HG02943 (cell line): Measurements from ENCODE around the gene RERE.
A peak's percentile ranks its signal among the peaks of the same experiment; 100 is the strongest.

Source experiments
- ATAC-seq: cut with Tn5 transposase; IDR thresholded peaks from one replicate; pipeline ENCODE4 v1.9.1; 2021; ENCODE audit warnings: mild to moderate bottlenecking, low read depth, moderate library complexity; ENCODE audit not compliant: unreplicated experiment

Gene RERE

DNA sequence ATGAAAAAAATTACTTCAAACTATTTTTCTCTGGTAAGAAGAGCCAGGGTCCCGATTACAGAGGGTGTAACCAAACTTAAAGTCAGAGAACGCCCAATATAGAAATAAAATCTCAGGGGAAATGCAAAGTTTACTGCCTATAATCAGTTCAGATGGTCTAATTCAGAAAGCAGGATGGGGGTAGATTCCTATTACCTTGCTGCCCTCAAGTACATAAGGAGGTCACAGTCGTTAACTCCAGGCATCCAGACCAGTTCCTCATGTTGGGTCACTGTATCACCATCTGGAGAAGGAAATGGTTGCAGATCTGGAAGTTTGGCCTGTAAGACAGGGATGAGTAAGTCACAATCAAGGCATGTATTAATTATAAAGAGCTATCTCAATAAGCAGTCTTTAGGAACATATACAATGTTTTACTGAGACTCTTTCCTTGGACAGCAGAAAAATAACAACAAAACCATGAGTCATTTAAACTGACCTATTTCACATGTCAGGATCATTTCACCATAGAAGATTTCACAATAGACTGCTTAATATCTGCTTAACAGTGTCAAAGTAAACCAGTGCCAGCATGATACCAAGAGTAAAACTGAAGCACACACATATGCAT, 320.1 kb downstream of the RERE start:
- no peak for ATAC-seq

DNA sequence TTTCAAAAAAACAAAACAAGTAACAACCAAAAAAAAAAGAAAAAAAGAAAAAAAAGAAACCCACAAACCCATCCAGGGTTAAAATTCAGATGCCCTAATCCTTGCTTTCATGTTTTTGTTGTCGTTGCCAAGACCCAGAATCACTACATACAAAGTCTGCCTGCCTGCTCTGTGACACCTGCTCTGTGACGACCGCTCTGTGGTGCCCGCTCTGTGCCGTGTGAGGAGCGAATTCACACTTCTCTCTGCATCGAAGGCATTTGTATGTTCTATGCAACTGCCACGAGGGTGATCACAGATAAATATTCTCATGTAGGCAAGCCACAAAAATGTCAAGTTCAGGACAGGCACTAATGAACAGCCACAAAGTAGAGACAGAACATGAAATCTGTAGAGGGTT, 321.0 kb downstream of the RERE start:
- no peak for ATAC-seq

DNA sequence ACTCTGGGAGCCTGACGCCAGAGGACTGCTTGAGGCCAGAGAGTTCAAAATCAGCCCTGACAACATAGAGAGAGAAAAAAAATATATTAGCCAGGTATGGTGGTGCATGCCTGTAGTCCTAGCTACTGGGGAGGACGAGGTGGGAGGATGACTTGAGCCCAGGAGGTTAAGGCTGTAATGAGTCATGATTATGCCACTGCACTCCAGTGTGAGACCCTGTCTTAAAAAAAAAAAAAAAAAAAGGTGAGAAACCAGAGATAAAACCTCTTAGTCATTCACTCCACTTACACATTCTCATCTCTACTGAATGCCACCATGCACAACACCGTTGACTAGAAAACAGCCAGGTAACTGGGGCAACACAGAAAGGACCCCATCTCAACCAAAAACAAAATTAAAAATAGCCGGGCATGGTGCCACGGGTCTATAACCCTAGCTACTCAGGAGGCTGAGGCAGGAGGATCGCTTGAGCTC, 321.5 kb downstream of the RERE start:
- ATAC-seq, result no peak

DNA sequence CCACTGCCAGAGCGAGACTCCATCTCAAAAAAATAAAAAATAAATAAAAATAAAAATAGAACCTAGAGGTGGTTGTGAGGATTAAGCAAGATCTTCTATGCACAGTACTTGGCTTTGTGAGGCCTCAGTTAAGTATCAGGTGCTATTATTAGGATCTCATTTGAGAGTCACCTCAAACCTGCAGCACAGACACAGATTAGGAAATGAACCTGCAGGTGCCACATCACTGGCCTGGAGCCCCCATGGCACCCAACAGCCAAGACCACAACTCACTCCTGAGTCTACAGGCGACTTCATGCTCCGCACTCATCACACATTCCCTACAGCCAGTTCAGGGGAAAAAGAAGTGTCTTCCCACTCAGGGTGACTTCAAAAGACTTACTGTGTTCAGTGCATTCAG, 322.8 kb downstream of the RERE start:
- ATAC-seq, result no peak

DNA sequence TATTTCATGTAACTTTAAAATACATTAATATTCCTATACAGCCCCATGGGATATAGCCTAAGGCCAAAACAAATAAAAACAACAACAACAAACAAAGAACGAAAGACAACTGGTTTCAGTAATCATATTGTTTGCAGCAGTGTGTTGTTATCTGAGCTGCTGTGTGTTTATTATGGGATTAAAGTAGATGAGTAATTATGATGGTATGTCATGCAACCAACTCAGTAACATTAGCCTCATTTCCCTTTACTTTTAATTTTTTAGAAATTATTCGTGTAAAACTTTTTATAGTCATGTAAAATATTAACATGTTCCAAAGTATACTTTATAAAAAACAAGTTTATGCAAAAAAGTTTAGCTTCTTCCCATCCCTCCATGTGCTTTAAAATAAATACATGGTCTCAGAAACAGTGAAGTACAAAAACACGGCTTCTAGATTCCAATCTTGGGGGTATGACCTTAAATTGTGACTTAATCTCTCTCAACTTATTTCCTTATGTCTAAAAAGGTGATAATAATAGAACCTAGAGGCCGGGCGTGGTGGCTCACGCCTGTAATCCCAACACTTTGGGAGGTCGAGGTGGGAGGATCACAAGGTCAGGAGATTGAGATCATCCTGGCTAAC, 323.4 kb downstream of the RERE start:
- no peak for ATAC-seq

DNA sequence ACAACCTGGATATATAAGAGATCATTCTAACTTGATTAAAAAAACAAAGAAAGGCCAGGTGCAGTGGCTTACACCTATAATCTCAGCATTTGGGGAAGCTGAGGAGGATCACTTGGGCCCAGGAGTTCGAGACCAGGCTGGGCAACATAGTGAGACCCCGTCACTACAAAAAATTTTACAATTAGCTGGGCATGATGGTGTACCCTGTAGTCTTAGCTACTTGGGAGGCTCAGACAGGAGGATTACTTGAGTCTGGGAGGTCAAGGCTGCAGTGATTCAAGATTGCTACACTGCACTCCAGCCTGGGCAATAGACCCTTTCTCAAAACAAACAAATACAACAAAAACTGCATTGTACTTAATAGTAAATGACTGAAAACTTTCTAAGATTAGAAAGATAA, 330.2 kb downstream of the RERE start:
- no peak for ATAC-seq

DNA sequence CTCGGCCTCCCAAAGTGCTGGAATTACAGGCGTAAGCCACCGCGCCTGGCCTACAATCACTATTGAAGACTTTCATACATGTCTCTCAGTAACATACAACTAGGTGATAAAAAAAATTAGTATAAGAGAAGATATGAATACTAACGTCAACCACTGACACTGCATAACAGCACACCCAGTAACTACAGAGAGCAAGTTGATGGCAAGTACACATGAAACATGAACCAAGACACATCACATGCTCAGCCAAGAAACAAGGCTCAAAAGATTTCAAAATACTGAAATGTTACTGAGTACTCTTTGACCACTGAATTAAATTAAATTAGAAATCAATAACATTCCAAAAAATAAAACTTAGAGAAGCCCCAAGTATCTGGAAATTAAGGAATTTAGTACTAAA, 331.4 kb downstream of the RERE start:
- no peak for ATAC-seq

DNA sequence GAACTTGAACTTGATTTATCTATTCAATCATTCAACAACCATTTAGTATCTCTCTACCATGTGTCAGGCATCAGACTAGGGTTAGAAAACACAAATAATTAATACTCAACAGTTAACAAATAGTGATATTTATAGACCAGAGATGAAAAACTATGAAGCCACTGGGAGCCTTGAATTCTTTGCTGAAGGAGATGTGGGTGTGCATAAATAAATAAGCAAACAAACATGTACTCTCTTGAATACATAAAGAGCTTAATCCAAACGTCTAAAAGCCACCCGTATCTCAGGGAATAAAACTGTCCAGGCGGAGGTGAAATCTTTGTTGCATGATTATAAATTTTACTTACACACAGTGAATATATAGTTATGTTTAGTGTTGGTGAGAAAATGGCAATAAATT, 333.9 kb downstream of the RERE start:
- no peak for ATAC-seq

DNA sequence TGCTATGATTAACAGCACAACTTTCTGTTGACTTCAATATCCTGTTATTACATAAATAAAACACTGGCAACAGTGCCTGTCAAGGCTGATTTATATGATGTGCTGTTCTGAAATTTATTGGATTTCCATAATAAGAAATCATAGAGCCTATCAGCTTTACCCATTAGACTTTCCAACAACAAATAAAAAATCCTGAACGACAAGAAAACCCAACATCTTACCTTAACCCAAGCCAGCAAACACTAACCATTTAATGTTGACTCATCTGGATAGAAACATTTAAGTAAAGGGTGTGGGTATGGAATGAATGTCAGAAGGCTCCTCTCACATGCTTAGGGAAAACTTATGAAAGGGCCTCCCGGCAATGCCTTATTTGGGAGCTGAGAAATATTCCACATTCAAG, 334.5 kb downstream of the RERE start:
- ATAC-seq, result no peak

DNA sequence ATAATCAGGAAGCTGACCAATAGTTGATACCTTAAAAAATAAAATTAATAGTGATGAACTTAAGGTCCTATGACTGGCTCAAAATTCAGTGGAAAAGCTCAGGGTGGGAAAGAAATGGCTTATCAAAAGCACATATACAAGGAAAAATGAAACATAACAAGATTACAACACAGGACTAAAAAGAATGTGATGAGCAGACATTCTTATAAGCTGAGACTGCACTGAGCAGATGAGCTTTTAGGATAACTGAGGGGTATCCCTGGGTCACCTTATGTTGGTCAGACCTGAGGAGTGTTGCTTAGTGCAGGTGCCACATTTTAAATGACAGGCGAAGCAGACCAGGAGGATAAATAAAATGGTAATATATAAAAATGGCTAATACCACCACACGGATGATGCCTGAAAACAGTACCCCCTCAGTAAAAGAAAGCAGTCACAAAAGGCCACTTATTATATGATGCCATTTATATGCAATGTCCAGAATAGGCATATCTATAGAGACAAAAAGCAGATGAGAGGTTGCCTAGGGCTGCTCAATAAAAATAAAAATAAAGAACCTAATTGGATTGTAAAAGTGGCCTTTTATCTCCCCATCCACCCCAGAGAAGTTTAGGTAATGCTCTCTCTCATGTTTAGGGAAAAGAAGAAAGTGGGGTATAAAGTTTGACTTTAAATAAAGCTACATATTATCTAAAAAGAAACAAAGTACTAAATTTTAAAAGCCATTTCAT, 335.6 kb downstream of the RERE start:
- no peak for ATAC-seq

DNA sequence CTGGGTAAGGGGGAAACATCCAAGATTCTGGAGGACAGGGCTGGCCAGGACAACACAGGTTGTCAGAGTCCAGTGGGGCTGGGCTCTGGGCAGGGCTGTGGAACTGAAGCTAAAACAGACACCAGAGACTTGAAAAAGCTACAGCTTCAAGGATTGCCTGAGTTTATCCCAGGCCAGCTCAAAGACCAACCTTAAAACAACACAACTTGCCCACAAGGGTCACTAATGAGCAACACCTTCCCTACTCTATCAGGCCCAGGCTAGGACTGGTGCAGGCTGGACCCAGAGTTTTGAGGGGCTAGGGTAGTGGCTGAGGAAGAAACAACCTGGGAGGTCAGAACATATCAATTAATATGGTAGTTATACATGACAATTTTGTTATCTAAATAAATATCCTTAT, 338.9 kb downstream of the RERE start:
- no peak for ATAC-seq

DNA sequence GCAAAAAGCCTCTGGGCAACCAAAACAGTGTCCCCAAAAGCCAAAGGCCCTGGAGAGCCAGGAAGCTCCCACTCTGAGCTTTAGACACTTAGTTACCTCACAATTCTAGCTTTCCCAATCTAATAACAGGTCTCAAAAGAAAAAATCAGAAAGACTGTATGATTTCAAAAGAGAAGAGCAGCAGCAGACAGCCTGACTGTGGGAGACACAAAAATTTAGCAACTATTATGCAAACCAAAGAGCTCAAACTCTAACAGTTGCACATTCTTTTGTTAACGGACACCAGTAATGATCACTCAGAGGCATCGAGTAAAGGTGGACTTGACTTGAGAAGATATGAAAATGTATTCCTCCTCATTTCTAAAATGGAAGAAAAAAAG, 339.5 kb downstream of the RERE start:
- ATAC-seq, result no peak

DNA sequence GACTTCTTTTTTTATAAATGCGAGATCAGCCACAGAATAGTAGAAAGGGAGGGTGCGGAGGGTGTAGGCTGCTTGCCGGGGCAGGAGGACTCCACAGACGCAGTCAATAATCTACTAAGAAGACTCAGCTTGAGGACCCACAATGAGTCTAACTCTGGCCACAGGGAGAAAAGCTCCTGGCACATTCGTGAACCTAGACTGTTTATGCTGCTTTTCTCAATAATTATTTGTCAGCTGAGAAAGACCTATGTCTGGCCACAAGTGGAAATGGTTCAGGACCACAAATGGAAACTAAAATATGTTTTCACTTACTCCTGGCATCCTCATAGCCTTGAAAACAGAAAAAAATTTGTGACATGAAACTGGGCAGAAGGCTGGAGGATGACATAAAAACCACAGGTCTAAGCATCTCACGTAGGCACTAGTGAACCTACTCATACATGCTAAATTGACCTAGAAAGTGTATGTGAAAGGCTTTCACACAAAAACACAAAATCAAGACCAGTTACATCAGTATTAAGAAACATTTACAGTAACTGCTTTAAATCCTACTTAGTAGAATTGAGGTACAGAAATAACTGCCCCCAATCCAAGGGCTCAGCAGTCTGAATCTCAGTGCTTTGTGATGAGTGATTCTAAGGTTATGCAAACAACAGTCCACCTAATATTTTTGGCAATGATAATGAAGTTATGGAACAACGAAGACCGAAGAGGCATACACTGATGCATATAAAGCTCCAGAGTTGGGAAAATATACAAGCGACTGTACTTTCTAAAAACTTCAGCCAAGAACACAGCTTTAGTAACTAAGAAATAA, 340.1 kb downstream of the RERE start:
- peak; percentile 69 for ATAC-seq

DNA sequence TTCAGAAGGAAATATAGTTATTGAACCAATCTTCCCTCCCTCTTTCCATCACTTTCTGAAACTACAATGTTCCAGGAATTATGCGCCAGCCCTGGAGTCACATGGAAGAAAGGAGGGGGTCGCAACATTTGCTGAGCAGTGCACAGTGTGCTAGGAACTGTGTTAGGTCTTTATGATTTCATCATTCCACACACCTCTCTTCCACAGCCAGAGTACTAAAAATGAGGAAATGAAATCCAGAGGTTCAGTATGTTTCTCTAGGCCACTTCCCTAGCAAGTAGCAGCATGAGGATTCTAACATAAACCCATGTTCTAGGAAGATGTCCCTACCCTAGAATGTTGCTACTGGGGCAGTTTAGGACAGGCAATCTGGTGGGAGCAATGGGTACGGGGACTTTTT, 341.4 kb downstream of the RERE start:
- ATAC-seq, result no peak

DNA sequence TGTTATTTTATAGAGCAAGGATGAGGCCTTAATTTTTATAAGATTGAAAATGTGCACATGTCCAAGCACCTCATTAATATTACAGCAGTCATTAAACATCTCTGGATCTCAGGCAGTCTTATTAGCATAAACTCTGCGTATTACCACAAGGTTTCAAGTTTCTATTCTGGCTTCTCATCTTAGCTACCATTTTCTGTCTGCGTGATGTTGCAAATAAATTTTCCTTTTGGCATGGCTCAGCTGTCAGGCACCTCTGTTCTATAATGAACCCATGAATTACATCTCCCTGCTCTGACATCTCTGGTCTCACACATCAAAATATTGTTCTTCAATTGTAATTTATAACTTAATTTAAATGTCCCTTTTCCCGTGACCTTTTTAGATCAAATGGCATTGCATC, 343.1 kb downstream of the RERE start:
- no peak for ATAC-seq

DNA sequence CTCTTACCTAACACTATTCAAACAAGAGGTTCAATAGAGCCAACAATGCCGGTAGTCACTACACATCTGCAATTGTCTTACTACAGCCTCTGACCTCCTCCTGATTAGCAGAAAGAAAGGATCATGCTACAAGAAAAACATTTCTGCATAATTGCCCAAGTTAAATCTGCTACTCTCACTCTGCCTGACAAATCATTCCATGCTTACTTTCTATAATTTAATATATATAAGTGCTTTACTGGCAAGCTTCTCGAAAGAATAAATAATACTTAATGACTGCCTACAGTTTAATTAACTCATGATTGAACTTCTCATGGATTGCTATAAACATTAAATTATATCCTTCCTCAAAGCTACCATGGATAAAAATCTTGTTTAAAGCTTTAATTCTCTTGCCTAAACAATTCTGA, 343.5 kb downstream of the RERE start:
- no peak for ATAC-seq

DNA sequence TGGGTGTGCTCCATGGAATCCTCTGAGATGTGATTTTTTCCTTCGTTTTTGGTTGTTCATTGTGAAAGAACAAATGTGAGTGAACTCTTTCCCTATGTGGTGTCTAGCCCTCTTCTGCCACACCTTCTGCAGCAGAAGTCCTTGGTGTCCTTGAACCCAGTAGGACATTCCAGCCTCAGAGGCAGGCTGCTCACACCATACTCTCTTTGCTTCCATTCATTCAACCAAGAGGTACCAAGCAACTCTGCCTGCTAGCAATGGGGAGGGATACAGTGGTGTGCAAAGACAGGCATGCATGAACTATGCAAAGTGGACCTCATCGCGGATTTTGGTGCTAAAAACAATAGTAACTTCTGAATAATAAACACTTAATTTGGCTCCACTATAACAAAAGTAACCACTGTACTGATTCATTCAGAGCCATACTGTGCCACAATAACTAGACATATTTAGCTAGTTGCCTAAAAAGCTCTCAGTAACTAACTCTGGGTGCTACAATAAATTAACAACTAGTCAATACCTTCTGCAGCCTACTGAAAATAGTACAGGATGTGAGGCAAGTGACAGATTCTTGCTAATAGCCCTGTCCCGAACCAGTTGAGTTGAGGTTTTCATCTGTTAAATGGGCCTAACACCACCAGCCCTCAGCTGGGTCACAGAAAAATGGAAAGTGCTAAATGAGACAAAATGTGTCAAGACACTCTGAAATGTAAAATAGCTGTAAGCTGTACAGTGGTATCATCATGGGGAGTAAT, 344.1 kb downstream of the RERE start:
- no peak for ATAC-seq

DNA sequence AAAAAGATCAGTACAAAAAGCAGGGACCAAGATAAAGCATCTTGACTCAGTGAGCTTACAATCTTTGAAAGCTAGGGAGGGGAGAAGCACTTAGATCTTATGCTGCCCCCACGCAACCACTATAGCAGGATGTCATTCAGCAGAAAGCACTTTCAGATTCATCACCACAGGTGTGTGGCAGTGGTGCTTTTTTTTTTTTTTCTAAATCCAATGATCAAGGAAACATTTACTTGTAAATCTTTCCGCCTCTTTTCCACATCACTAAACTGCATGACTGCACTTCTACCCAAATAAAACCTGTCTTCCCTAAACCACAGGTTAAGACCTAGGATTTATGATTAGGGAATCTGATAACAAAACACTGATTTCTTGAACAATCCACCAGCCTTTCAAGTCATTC, 344.8 kb downstream of the RERE start:
- no peak for ATAC-seq

DNA sequence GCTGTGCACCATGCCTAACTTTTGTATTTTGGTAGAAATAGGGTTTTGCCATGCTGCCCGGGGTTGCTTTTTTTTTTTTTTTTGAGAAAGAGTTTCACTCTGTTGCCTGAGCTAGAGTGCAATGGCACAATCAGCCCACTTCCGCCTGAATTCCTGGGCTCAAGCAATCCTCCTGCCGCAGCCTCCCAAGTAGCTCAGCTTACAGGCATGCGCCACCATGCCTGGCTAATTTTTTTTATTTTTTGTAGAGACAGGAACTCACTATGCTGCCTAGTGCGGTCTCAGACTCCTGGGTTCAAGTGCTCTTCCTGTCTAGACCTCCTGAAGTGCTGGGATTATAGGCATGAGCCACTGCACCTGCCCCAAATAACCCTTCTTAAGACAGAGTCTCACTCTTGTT, 346.0 kb downstream of the RERE start:
- ATAC-seq, result no peak

DNA sequence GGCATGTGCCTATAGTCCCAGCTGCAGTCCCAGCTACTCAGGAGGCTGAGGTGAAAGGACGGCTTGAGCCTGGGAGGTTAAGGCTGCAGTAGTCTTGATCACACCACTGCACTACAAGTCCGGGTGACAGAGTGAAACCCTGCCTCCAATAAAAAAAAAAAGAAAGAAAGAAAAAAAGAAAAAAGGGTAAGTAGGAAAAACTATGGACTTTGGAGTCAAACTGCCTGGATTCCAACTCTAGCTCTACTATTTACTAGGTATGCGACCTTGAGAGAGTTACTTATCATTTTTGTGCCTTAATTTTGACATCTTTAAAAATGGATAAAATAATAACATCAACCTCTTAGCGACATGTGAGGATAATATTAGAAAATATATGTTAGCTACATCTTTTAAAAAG, 348.7 kb downstream of the RERE start:
- no peak for ATAC-seq
